GM12801 (cell line): ENCODE measurements around the gene DDX59.

Experiments used
- TF ChIP-seq, protein P1 (sequence below): IDR thresholded peaks from one replicate; pipeline ENCODE4 v1.5.1; 2011; ENCODE audit warnings: control low read depth; ENCODE audit not compliant: insufficient read length; ENCODE audit errors: extremely low read depth

The DDX59 gene

DNA sequence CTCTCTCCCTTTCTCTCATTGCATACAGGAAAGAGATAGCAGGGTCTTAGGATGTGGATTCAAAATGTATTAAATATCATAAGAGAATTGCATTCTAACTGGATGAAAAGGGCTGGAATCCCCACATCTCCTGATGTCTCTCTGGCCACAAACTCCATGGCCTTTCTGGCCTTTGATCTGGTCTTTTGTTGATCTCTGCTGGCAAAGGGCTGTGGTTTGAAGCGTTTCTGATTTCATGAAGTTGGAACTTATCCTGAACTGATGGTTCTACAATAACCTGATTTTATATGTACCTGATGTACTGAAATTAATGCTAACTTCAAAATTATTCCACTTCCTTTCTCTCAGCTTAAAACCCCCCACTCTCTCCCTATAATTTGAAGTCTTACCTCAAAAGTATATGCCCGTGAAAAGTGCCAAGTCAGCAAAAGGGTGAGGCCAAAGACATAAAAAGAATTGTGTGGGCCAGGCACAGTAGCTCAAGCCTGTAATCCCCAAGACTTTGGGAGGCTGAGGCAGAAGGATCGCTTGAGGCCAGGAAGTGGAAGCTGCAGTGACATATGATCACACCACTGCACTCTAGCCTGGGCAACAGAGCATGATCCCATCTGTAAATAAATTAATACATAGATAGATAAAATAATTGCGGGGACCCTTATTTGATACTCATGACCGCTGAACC lies 42.7 kb downstream of the DDX59 start:
- TF ChIP-seq, protein P1, sequence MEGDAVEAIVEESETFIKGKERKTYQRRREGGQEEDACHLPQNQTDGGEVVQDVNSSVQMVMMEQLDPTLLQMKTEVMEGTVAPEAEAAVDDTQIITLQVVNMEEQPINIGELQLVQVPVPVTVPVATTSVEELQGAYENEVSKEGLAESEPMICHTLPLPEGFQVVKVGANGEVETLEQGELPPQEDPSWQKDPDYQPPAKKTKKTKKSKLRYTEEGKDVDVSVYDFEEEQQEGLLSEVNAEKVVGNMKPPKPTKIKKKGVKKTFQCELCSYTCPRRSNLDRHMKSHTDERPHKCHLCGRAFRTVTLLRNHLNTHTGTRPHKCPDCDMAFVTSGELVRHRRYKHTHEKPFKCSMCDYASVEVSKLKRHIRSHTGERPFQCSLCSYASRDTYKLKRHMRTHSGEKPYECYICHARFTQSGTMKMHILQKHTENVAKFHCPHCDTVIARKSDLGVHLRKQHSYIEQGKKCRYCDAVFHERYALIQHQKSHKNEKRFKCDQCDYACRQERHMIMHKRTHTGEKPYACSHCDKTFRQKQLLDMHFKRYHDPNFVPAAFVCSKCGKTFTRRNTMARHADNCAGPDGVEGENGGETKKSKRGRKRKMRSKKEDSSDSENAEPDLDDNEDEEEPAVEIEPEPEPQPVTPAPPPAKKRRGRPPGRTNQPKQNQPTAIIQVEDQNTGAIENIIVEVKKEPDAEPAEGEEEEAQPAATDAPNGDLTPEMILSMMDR = no peak

DNA sequence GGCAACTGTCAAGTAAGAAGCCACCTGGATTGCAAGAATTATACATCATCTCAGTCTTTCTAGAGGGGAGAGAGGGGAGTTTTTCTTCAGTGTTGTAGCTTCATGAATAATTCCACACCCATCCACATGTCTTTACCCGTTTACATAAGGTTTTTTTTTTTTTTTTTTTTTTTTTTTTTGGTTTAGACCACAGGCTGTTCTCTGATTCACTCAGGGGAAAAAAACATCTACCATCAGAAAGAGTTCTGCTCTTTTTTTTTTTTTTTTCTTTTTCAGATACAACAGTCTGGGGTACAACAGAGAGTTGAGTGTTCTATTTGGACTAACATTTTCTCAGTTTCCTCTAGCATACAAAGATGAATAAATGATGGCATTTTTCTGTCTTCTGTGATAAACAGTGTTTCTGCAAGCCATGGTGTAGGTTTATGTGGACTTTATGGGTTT lies 44.3 kb downstream of the DDX59 start:
- TF ChIP-seq, protein P1 = no peak

DNA sequence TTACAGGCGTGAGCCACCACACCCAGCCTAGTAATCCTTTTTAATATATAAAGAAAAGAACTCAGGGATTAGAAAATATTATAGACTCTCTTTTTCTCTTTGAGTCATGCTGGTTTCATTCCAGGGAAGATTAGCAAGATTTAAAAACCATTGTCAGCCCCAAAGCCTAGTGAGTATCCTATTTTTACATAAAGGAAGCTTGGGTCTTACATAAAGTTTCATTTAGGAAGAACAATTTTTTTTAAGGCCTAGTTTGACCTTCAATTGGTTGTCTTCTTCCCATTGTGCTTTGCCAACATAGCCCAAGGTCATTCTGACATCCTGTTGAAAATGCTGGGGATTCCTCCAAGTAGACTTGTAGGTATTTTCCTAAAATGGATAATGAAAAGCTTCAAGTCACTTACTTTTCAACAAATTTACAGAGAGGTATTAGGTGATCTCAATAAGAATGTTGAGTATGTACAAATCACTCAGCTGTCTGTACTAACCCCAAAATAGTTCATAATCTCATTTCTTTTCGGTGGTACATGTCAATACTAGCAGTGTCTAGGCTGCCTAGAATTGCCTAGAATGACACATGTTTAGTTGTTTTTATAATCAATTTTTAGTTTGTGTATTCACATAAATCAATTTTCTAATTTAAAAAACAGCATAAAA lies 44.9 kb downstream of the DDX59 start:
- TF ChIP-seq, protein P1 = no peak

DNA sequence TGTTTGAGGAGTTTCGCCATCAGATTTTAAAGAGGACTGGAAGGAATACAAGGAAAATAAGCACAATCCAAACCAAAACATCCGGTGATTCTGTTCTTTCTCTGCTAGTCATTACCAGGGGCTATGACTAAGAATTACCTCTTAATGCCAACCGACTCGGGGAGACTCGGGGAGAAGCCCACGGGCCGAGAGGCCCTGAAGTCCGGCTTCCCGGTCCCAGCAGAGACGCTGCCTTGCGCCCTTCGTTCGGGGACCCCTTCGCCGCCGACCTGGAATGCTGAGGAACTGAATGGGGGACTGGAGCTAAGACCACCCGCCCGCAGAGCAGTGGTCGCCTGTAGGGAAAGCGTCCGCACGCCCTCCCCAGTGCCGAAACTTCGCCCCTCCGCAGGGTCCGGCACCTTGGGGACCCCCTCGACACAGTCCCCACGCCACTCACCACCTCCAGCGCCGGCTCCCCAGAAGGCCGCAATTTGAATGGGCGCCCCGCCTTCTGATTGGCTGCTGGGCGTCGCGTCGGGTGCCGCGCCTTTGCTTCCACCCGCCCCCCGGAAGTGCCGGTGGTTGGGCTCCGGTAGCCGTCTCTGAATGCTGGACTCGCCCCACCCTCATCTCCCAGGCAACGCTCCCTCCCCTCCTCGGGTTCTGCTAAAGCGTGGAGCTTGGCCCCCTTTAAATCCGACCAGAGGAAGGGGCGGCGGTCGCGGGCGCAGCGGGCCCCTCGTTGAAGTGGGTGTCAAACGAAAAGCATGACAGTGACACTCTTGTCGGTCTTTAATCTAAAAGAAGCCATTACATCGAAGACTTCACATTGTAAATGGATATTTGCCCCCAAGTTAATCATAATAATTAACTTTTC lies 49.2 kb downstream of the DDX59 start, which contains the start of gene KIF14:
Gene KIF14 (minus strand): TSS at position 479 of the 859 bp plus-strand sequence. CDS start 2,028 bp downstream, outside the sequence.
- TF ChIP-seq, protein P1 = no peak

DNA sequence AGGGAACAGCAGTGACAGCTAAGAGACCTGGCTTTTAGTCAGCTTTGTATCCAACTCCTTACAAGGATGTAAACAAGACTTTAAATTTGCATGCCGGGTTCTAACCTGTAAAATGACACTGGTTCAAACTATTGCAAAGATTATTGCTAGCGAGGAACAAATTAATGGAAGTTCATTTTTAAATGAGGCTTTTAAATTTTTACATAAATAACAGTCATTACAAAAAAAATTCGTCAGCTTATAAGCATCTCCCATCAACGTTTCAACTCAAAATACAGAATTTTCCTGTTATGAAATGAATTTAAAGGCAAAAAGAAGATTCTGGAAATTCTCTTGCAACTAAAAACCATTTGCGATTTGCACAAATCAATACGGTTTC lies 49.8 kb downstream of the DDX59 start:
- TF ChIP-seq, protein P1 = no peak

DNA sequence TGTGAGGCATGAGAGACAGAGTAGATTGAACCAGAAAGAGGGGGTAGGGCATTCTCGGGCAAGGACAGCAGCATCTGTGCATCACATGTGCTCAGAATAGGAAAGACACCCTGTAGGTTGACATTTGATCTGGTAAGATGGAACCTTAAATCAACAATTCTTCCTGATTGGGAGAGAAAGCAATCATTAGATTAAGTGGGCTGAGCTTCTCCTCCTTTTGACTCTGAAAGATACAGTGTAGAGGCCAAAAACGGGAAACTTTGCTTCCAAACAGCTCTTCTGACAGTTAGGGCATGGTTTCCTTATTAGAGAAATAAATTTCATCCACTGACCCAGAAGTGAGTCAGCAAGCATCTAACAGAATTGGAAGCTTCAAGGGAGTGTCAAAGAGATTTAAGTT lies 58.9 kb downstream of the DDX59 start:
- TF ChIP-seq, protein P1 = no peak

DNA sequence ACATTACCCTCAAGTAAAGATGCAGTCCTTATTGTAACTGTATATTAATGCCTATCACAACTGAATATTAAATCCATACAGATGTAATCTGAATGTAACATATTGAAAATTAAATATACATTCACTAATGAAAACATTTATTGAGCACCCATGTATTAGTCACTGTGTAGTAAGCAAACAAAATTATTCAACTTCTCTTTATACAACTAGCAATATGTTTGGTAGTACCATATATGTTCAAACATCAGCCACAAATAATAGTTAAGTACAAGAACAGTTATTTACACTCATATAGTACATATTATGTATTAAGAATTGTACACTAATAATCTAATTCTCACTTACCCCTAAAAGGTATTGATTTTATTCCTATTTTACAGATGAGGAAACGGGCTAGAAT lies 67.1 kb downstream of the DDX59 start:
- TF ChIP-seq, protein P1 = no peak
